HUES64 (cell line): Measurements from ENCODE around the gene SYTL2.
A peak's percentile ranks its signal among the peaks of the same experiment; 100 is the strongest.
"Not testable (repeated sequence)": the region's sequence is repeated elsewhere in the genome, so short reads cannot be mapped to it uniquely, and the experiment has no call there.

Source experiments
- H3K27ac ChIP-seq: 2 replicates; pipeline ENCODE4 v1.7.0; 2013; ENCODE audit warnings: low read depth, low read length, inconsistent platforms
- H3K27me3 ChIP-seq: 2 replicates; pipeline ENCODE4 v1.6.1; 2013; ENCODE audit warnings: mild to moderate bottlenecking, low read length; ENCODE audit not compliant: insufficient read depth
- H3K36me3 ChIP-seq: 2 replicates; pipeline ENCODE4 v1.6.1; 2013; ENCODE audit warnings: mild to moderate bottlenecking, low read length; ENCODE audit not compliant: insufficient read depth
- H3K4me1 ChIP-seq: 2 replicates; pipeline ENCODE4 v1.6.1; 2013; ENCODE audit warnings: mild to moderate bottlenecking, low read length, moderate library complexity; ENCODE audit not compliant: insufficient read depth
- H3K4me3 ChIP-seq: 2 replicates; pipeline ENCODE4 v1.5.1; 2013; ENCODE audit warnings: mild to moderate bottlenecking, low read length, moderate library complexity
- H3K9ac ChIP-seq: 2 replicates; pipeline ENCODE4 v1.6.1; 2013; ENCODE audit warnings: mild to moderate bottlenecking, low read depth, low read length
- H3K9me3 ChIP-seq: 2 replicates; pipeline ENCODE4 v1.6.1; 2013; ENCODE audit warnings: low read depth, low read length; ENCODE audit not compliant: insufficient read depth
- WGBS: fragments of 150-250, 120-280 bp; methylation state at CpG from one replicate; pipeline ENCODE4 v1.1.7; 2013; ENCODE audit warnings: missing lambda C conversion rate; 5-methylcytosine and 5-hydroxymethylcytosine counted together

Gene SYTL2

DNA sequence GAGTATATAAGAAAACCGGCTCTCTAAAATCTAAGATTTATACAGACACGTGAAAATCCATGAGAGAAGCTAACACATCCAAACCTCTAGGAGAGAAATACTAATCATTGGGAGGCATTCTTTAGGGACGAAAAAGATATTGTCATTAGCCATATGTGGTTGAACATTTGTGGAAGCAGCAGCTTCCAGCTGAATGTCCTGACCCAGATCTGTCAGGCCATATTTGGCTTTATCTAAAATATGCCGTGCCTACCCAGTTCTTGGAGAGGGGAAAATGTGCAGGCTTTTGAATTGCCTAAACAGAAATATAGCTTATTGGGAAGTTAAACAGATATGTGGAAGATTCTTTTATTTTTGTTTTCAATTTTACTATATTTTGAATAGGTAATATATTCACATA, 131.4 kb downstream of the SYTL2 start:
- 78% methylated on average over 4 of the region's 4 CpGs for WGBS
- Histone ChIP-seq H3K9ac (no peak overlapping the region), H3K27me3 (peaks cover 1% of the 10 kb centered on the region; the same call in 1 of the 2 replicates), H3K4me3 (no peak overlapping the region), H3K27ac (no peak overlapping the region), H3K36me3 (no peaks in the 10 kb centered on the region), H3K9me3 (no peaks in the 10 kb centered on the region), H3K4me1 (peaks cover 7% of the 10 kb centered on the region)

DNA sequence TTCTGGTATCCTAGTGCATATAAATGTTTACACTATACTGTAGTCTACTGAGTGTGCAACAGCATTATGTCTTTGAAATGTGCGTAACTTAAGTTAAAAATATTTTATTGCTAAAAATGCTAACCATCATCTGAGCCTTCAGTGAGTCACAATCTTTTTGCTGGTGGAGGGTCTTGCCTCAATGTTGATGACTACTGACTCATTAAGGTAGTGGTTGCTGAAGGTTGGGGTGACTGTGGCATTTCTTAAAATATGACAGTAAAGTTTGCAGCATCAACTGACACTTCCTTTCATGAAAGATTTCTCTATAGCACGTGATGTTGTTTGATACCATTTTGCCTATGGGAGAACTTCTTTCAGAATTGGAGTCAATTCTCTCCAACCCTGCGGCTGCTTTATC, 137.5 kb downstream of the SYTL2 start:
- H3K9me3 ChIP-seq: no peaks in the 10 kb centered on the region
- 97% methylated on average over 3 of the region's 3 CpGs for WGBS
- no peaks in the 10 kb centered on the region for H3K36me3 ChIP-seq
- no peak overlapping the region for H3K9ac ChIP-seq
- H3K4me1 ChIP-seq: no peaks in the 10 kb centered on the region
- peaks cover 13% of the 10 kb centered on the region; the same call in 1 of the 2 replicates for H3K27me3 ChIP-seq
- no peak overlapping the region for H3K27ac ChIP-seq
- H3K4me3 ChIP-seq: no peak overlapping the region

DNA sequence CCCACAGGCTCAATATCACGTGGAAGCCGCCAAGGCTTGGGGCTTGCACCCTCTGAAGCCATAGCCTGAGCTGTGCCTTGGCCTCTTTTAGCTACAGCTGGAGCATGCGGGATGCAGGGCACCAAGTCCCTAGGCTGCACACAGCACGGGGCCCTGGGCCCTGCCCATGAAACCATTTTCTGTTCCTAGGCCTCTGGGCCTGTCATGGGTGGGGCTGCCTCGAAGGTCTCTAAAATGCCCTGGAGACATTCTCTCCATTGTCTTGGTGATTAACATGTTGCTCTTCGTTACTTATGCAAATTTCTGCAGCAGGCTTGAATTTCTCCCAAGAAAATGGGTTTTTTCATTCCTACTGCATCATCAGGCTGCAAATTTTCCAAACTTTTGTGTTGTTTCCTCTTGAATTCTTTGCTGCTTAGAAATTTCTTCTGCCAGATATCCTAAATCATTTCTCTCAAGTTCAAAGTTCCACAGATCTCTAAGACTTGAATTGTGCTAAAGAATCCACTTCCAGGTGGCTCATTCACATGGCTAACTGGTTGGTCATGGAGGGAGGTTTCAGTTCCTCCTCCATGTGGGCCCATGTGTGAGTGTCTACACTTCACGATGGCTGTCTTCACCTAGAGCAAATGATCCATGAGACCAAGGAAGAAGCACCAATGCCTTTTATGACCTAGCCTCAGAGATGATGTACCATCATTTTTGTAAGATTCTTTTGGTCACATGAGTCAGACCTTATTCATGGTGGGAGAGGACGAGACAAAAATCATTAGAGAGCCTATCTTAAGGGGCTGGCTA, 138.6 kb downstream of the SYTL2 start:
- WGBS: 83% methylated on average over 8 of the region's 8 CpGs
- Histone ChIP-seq H3K27me3 (peaks cover 13% of the 10 kb centered on the region; the same call in 1 of the 2 replicates), H3K4me1 (no peaks in the 10 kb centered on the region), H3K27ac (no peak overlapping the region), H3K9me3 (no peaks in the 10 kb centered on the region), H3K4me3 (no peak overlapping the region), H3K9ac (no peak overlapping the region), H3K36me3 (no peaks in the 10 kb centered on the region)

DNA sequence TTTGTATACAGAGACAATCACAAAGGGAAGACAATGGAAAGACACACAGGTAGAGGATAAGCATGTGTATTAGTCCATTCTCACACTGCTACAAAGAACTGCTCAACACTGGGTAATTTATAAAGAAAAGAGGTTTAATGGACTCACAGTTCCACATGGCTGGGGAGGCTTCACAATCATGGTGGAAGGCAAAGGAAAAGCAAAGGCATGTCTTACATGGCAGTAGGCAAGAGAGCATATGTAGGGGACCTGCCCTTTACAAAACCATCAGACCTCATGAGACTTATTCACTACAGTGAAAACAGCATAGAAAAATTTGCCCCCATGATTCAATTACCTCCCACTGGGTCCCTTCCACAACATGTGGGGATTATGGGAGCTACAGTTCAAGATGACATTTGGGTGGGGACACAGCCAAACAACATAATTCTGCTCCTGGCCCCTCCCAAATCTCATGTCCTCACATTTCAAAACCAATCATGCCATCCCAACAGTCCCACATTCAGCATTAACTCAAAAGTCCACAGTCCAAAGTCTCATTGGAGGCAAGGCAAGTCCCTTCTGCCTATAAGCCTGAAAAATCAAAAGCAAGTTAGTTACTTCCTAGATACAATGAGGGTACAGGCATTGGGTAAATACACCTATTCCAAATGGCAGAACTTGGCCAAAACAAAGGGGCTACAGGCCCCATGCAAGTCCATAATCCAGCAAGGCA, 139.8 kb downstream of the SYTL2 start:
- not testable (repeated sequence) for H3K9me3 ChIP-seq, H3K4me3 ChIP-seq, H3K36me3 ChIP-seq, H3K27ac ChIP-seq, H3K9ac ChIP-seq, H3K4me1 ChIP-seq
- H3K27me3 ChIP-seq: peaks cover 13% of the 10 kb centered on the region; the same call in 1 of the 2 replicates

DNA sequence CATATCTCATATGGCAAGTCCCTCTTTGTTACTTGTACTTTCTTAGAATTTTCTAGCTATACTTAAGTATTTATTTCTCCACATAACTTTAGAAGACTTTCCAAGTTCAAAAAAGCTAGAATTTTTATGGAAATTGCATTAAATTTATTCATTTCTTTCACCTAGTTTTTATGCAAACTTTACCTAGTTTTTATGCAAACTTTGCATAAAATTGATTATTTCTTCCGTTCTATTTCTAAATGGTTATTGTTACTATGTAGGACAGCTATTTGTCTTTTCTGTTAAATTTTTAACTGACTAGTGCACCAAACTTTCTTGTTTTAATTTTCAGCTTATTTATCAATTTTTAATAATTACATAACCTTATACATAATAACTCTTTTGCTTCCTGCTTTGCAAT, 142.8 kb downstream of the SYTL2 start:
- no peaks in the 10 kb centered on the region for H3K9me3 ChIP-seq
- no peaks in the 10 kb centered on the region; the same call in 1 of the 2 replicates for H3K4me1 ChIP-seq
- peaks cover 7% of the 10 kb centered on the region; the same call in 1 of the 2 replicates for H3K27me3 ChIP-seq
- peaks cover 2% of the 10 kb centered on the region for H3K36me3 ChIP-seq
- no peak overlapping the region for H3K4me3 ChIP-seq
- no peak overlapping the region for H3K27ac ChIP-seq
- H3K9ac ChIP-seq: no peak overlapping the region
- no CpG with 5 or more reads among the region's 1 CpG for WGBS

DNA sequence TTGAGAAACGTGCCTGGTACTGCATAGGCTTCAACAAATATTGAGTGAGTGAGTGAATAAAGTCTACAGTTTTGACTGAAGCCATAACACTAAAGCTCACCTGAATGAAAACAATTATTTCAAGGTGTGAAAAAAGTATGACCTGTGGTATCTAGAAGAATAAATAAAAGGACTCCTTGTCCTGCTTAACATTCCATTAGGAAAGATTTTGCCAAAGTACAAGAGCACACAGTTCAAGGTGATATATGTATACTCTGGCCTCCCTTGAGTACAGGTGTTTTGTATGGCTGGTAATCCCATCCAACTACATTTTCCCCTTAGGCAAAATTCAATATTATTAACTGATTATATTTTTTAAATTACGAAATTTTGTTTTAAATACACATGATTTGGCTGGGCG, 144.3 kb downstream of the SYTL2 start:
- Histone ChIP-seq H3K9ac (no peak overlapping the region), H3K27ac (no peak overlapping the region), H3K9me3 (no peaks in the 10 kb centered on the region), H3K4me3 (no peak overlapping the region), H3K27me3 (no peaks in the 10 kb centered on the region), H3K4me1 (peaks cover 4% of the 10 kb centered on the region; the same call in 1 of the 2 replicates), H3K36me3 (peaks cover 16% of the 10 kb centered on the region)
- 97% methylated on average over 3 of the region's 3 CpGs for WGBS

DNA sequence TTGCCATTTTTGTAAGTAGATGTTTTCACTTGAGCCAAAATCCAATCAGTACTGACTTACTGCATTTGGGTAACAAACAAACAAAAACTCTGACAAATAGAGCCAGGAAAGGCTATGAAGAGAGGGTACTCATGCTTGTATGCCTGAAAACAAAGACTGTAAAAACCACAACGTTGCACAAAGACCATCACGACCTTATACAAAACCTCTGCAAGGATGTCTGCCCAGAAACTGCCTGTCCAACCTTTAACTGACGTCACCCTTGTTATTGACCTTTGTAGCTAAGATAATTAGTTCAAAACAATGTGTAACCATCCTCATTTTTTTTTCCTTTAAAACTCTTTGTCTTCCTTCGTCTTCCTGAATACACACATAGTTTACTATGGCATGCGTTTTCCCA, 145.2 kb downstream of the SYTL2 start:
- Histone ChIP-seq H3K27me3 (no peaks in the 10 kb centered on the region), H3K4me1 (peaks cover 13% of the 10 kb centered on the region; the same call in 1 of the 2 replicates), H3K36me3 (peaks cover 25% of the 10 kb centered on the region), H3K9ac (peak overlapping the region; percentile 99), H3K27ac (no peak overlapping the region), H3K9me3 (no peaks in the 10 kb centered on the region), H3K4me3 (no peak overlapping the region)
- WGBS: 91% methylated on average over 5 of the region's 5 CpGs

DNA sequence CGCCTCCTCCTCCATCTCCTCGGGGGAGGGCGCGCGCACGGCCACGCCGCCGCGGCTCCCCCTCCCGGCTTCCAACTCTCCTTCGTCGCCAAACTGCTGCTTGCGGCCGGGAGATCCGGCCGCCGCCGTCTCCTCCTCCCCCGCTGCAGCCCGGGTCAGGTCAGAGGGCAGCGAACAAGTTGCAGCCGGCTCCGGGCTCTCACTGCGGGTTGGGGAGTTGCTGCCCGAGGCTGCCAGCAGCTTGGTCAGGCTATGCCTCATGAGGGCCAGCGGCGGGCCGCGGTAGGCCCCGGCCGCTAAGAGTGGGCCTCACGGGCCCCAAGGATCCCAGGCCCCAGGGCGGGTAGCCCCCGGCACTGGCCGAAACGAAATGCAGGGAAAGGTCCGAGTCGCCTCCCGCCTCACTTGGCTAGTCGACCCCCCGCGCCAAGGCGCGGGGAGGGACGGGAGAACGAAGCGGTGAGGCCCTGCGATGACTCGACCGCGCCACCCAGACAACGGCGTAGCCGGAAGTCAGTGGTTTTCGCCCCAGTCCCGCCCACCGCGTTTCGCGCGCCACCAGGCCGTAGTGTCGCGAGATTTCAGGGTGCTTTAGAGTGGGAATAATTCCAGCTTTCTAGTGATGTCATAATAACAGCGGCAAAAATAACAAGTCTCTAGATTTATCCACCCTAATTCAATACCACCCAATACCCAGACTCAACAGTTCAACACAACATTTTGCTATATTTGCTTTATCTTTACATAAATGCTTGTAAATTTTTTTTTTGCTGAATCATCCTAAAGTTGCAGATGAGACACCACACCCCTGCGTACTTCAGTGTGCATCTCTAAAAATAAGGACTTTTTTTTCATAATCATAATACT, 146.1 kb downstream of the SYTL2 start, which contains the start of gene CREBZF:
Gene CREBZF, minus strand, starts transcription at position 515 of the 867 bp plus-strand sequence. Its CDS starts 254 bp downstream, at position 261.
- peak within 1 kb of the TSS; percentile 98 for H3K27ac ChIP-seq

DNA sequence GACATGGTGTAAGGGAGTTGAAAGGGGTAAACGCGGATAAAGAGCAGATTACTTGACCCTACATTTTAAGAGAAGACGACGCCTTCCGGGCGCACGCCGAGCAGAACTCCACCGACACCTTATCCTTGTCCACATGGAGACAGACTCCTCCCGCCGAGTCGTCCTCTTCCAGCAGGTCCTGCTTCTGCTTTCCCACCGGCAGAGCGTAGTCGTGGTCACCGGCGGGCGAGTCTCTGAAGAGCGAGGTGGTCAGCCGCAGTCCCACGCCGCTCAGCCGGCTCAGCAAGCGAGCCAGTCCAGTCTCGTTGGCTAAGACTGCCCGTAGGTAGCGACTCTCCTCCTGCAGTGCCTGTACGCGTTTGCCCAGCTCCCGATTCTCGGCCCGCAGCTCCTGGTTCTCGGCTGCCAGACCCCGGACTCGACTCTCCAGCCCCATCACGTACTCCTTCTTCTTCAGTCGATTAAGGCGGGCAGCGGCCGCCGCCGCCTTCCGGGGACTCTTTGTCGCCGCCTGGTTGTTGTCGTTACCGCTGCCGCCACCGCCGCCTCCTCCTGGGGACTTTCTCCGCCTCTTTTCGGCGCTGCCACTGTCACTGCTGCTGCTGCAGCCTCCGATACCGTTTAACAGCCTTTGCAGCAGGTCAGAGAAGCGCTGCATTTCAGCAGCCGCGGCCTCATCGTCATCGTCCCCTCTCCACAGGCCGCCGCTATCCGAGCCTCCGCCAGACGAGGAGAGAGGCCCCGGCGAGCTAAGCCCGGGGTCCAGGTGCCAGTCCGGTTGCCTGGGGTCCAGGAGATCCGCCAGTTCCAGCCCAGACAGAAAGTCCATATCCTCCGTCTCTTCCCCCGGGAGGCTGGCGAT, 147.0 kb downstream of the SYTL2 start:
- H3K27me3 ChIP-seq: no peaks in the 10 kb centered on the region
- H3K9ac ChIP-seq: peak overlapping the region; percentile 99
- WGBS: under 1% methylated on average over 73 of the region's 73 CpGs
- H3K4me1 ChIP-seq: peaks cover 21% of the 10 kb centered on the region; the same call in 1 of the 2 replicates
- peaks cover 42% of the 10 kb centered on the region for H3K36me3 ChIP-seq
- peak overlapping the region; percentile 96 for H3K4me3 ChIP-seq
- H3K27ac ChIP-seq: peak overlapping the region; percentile 98
- H3K9me3 ChIP-seq: no peaks in the 10 kb centered on the region

More for the DNA sequence above, 146.1 kb downstream of the SYTL2 start, which contains the start of gene CREBZF:
- 1% methylated on average over 67 of the region's 67 CpGs for WGBS
- peak within 1 kb of the TSS; percentile 96 for H3K4me3 ChIP-seq
- peaks cover 34% of the 10 kb centered on the region for H3K36me3 ChIP-seq
- no peaks in the 10 kb centered on the region for H3K27me3 ChIP-seq
- peaks cover 21% of the 10 kb centered on the region; the same call in 1 of the 2 replicates for H3K4me1 ChIP-seq
- H3K9ac ChIP-seq: peak within 1 kb of the TSS; percentile 99
- H3K9me3 ChIP-seq: no peaks in the 10 kb centered on the region
